ENCODE measurements around the gene IQCM.

DNA sequence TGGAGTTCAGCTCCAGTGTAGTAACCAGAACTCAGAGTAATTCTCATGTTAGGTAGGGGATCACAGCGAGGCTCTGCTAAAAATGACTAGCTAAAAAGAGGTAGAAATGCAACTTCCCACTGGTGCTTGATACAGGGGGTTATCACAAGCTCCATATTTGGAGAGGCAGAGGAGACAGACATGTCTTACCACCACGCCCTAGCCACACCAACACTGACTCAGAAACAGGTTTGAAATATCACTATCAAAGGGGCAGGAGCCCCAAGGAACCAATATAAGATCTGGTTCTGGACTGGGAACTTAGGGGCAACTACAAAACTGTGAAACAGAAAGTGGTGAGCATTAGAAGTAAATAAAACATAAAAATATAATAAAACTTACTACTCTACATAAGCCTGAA is 62.9 kb downstream of the IQCM start:
- TF ChIP-seq POLR2A (IDR thresholded peaks at IDR 0.05; ENCODE audit: low read depth, low read length) (no peak), TAF1 (IDR thresholded peaks at IDR 0.05; ENCODE audit: borderline replicate concordance, low read depth, low read length) (no peak)
